ENCODE measurements around the gene UBE2K.
A peak's percentile ranks its signal among the peaks of the same experiment; 100 is the strongest.
"Not testable (repeated sequence)": the region's sequence is repeated elsewhere in the genome, so short reads cannot be mapped to it uniquely, and the experiment has no call there.

UBE2K gene

DNA sequence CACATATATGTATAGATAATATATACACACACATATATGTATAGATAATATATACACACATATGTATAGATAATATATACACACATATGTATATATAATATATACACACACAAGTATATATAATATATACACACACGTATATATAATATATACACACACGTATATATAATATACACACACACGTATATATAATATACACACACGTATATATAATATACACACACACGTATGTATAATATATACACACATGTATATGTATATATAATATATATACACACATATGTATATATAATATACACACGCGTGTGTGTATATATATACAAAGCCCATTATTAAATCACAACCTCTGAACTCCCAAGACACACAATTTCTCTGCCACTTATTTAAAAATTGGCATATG, 8.0 kb upstream of the UBE2K start:
- DNase-seq: no peak

GRCh38 chr4:39698424-39699009, 581 bp downstream of the UBE2K start:
- peak; percentile 39 for DNase-seq

DNA sequence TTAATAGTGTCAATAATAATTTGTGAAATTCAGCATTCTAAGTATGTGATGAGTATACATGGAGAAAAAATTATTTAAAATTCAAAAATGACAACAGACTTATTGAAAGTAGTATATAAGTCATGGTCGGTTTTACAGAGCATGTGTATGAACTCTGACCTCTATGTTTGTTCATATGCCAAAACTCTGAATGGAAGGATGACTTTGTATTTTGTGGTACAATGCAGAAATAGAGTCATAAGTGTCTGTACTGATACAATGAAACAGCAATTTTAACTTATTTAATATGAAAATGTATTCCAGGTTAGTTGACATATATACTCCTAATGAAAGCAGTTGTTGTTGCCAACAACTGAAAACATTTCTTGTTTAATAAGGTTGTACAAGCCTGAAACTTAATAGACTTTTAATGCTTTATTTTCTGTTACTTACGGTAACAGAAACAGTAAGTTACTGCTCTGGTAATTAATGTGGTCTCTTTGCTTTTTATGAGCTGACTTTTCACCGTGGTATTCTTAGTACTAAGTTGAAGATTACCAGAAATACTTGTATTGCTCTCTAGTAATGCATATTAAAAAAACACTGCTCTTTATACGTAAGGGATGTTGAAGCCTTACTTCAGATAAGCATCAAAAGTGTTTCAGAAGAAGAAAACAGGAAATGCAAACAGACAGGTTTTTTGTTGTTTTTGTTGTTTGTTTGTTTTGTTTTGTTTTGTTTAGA, 1.9 kb downstream of the UBE2K start:
- no peak for DNase-seq

- no peak for DNase-seq
These were observed 2.6 kb downstream of the UBE2K start for GRCh38 chr4:39700554-39700953.

DNA sequence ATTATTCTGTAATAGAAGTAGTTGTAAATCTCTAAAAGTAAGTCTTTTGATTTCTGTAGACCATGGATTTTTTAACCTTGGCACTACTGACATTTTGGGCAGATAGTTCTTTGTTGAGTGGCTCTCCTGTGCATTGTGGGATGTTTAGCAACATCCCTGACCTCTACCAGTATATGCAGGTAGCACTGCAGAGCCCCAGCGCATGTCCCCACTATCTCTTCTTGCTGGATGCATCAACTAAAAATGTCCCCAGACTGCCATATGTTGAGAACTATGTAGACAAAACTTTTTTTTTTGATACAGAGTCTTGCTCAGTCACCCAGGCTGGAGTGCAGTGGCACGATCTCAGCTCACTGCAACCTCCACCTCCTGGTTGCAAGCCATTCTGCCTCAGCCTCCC, 4.8 kb downstream of the UBE2K start:
- no peak for DNase-seq

DNA sequence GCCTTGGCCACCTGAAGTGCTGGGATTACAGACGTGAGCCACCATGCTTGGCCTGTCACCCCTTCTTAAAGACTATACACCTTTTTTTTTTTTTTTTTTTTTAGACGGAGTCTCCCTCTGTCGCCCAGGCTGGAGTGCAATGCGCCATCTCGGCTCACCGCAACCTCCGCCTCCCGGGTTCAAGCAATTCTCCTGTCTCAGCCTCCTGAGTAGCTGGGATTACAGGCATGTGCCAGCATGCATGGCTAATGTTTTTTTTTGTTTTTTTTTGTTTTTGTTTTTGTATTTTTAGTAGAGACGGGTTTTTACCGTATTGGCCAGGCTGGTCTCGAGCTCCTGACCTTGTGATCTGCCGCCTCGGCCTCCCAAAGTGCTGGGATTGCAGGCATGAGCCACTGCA, 6.9 kb downstream of the UBE2K start:
- DNase-seq: not testable (repeated sequence)

- peak; percentile 95 for DNase-seq
These were observed 8.4 kb downstream of the UBE2K start for GRCh38 chr4:39706334-39706733.

GRCh38 chr4:39706741-39707511, 9.0 kb downstream of the UBE2K start:
- peak; percentile 91 for DNase-seq

GRCh38 chr4:39710098-39710896, 12.4 kb downstream of the UBE2K start:
- DNase-seq: no peak

- no peak for DNase-seq
These were observed 15.1 kb downstream of the UBE2K start for GRCh38 chr4:39712819-39713607.

DNA sequence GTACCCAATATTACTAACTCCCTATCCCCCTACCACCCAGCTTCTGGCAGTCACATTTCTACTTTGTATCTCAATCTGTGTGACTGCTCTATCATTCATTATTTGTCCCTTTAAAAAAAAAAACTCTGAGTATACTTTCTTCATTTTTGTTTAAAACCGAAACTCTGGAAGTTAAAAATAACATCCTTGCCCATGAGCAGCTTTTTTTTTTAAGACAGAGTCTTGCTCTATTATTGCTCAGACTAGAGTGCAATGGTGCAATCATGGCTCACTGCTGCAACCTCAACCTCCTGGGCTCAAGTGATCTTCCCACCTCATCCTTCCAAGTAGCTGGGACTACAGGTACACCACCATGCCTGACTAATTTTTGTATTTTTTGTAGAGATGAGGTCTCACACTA, 15.8 kb downstream of the UBE2K start:
- peak; percentile 47 for DNase-seq

GRCh38 chr4:39714166-39714565, 16.2 kb downstream of the UBE2K start:
- peak; percentile 20 for DNase-seq

DNA sequence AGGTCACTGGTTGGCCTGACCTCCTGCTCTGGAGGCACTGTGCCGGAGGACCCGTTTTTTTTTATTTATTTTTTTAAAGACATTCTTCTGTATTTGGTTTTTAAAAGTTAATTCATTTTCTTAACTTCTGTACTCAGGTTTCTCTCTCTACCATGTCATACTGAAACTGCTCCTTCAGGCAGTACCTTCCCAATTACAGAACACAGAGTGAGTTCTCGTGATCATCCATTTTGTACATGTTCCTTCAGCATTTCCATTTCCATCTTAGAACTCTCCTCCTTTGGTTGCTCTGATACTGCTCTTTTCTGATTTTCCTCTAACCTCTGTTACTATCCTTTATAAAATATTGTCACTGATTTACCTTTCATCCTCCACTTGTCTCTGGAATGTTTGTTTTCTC, 17.9 kb downstream of the UBE2K start:
- DNase-seq: no peak

GRCh38 chr4:39716356-39716755, 18.4 kb downstream of the UBE2K start:
- DNase-seq: no peak

DNA sequence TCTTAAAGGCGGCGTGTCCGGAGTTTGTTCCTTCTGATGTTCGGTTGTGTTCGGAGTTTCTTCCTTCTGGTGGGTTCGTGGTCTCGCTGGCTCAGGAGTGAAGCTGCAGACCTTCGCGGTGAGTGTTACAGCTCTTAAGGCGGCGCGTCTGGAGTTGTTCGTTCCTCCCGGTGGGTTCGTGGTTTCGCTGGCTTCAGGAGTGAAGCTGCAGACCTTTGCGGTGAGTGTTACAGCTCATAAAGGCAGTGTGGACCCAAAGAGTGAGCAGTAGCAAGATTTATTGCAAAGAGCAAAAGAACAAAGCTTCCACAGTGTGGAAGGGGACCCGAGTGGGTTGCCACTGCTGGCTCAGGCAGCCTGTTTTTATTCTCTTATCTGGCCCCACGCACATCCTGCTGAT, 19.8 kb downstream of the UBE2K start:
- not testable (repeated sequence) for DNase-seq

- DNase-seq: no peak
These were observed 20.7 kb downstream of the UBE2K start for GRCh38 chr4:39718366-39719323.

DNA sequence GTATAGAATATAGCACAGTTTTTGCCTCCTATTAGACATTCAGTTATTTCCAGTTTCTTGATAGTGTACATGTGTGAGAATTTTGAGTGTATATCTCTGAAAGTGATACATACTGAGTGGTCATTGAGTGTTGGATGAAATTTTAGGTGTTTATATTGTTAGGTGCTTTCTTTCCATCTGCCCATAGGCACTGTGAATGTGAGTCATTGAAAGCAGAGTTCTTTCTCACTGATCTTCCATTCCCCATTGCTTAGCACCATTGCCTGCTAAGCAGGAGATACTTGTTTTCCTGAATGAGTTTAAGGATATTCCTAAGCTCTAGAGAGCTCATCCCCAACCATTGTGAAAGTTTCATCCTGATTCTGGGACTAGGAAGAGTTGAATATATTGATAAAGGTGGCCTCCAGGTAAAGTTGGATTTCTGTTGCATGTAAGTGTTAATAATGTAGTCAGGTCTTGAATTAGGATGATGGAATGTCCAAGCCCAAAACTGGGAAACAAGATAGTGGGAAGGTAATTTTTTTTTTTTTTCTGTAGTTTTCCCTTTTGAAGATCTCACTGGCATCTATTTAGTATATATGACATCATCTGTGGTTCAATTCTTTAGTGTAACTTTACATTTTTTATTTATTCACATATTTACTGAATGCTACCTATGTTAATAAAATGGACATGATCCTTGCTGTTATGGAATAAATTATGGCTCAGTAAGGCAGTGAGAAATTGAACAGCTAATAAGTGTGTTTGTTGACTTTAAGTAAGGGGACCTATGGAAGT, 22.1 kb downstream of the UBE2K start:
- DNase-seq: peak; percentile 18

DNA sequence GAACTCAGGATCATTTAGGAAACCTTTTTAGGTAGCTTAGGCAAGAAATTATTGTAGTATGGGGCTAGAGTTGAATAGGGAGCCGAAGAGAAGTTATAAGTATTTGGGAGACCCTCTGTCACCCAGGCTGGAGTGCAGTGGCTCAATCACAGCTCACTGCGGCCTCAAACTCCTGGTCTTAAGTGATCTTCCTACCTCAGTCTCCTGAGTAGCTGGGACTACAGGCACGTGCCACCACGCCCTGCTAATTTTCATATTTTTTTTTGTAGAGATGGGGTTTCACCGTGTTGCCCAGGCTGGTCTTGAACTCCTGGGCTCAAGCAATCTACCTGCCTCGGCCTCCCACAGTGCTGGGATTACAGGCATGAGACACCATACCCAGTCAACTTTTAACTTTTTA, 23.3 kb downstream of the UBE2K start:
- not testable (repeated sequence) for DNase-seq

DNA sequence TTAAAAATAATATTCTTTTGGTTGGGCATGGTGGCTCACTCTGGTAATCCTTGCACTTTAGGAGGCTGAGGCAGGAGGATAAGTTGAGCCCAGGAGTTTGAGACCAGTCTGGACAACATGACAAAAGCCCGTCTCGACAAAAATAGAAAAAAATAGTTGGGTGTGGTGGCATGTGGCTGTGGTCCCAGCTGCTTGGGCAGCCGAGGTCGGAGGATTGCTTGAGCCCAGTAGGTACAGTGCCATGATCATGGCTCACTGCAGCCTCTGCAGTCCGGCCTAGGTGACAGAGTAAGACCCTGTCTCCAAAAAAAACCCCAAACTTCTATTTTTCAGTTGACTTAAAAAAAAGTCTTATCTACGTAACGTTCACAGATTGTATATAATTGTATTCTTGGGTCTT, 23.9 kb downstream of the UBE2K start:
- no peak for DNase-seq

DNA sequence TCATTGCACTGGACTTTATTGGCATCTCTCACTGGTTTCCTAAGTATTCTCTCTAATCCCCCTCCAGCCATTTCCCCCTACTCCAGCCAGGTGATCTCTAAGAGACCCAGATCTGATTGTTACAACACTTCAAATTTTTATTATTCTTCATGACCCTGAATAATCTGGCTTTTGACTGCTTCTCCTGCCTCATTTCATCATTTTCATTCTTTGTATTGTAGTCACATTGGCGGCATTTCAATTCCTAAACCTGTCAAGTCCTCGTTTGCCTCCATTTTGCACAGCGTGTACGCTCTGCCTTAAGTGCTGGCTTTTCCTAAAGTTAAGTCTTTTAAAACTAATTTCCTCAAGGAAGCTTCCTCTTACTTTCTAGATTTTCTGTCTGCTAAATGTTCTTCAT, 31.6 kb downstream of the UBE2K start:
- no peak for DNase-seq

All from fibroblast of skin of back (primary cell).